ENCODE results near the gene BCO1.

BCO1 gene

DNA sequence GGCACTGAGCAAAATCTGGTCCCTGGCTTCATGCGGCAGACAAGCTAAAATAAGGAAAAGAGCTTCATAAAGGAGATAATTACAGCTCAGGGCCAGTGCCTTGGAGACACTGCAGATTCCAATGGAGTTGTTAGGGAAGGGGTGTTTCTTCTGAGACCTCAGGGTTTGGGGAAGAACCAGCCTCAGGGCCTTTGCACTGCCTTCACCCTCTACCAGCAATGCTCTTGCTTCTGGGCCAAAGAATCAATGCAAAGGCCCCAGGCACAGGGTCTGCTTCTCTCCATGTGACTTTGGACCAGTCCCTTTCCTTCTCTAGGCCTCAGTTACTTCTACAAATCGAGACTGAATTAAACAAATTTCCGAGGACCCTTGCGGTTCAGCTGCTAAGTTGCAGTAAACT lies 40.0 kb downstream of the BCO1 start:
- H3K4me2 ChIP-seq (ENCODE audit: low read length): no peak overlapping the region
- H3K4me3 ChIP-seq (ENCODE audit: low read length): no peak overlapping the region
- no peaks in the 10 kb centered on the region for H3K36me3 ChIP-seq (ENCODE audit: insufficient read depth, low read length)

DNA sequence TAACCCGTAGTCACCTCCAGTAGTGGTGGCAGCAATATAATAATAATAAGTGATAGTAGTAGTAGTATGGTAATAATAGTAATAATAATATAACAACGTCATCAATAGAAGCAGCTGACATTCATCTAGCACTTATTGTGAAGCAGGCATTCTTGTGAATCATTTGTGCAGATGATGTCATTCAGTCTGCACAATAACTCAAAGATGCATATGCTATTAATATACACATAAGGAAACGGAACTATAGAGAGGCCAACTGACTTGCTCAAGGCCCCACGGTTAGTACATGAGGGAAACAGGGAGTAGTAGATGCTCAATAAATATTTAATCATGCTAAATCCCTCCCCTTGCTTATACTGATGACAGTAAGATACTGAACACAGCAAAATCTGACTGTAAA lies 40.9 kb downstream of the BCO1 start:
- Histone ChIP-seq H3K27me3 (ENCODE audit: control insufficient read depth, insufficient read depth, low read length) (peaks cover 8% of the 10 kb centered on the region), H3K4me1 (ENCODE audit: control insufficient read depth, insufficient read depth, low read length) (no peaks in the 10 kb centered on the region), H3K4me3 (ENCODE audit: low read length) (no peak overlapping the region), H3K36me3 (ENCODE audit: insufficient read depth, low read length) (no peaks in the 10 kb centered on the region), H3K4me2 (ENCODE audit: low read length) (no peak overlapping the region), H3K9ac (ENCODE audit: low read depth, low read length) (no peak overlapping the region), H3K9me3 (replicated peaks; ENCODE audit: low read length) (no peaks in the 10 kb centered on the region)

More for the DNA sequence above, 40.0 kb downstream of the BCO1 start:
- no peaks in the 10 kb centered on the region for H3K4me1 ChIP-seq (ENCODE audit: control insufficient read depth, insufficient read depth, low read length)
- H3K9ac ChIP-seq (ENCODE audit: low read depth, low read length): no peak overlapping the region
- H3K27me3 ChIP-seq (ENCODE audit: control insufficient read depth, insufficient read depth, low read length): peaks cover 12% of the 10 kb centered on the region
- no peaks in the 10 kb centered on the region for H3K9me3 ChIP-seq (replicated peaks; ENCODE audit: low read length)

DNA sequence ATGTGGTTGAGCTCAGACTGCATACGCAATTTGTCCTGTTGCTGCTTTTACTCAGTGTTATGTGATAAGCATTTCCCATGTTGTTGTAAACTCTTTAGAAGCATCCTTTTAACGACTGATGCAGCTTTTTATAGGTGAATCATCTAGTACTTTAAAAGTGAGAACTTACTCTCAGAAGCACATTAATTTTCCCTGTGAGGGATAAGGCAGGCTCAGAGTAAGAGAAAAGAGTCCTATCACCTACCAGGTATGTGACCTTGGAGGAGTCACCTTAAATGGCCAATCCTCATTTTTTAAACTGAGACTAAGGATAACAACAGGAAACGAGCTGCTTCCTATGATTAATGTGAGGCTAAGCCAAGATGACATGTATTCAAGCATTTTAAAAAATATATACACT lies 41.9 kb downstream of the BCO1 start:
- peaks cover 8% of the 10 kb centered on the region for H3K27me3 ChIP-seq (ENCODE audit: control insufficient read depth, insufficient read depth, low read length)
- no peaks in the 10 kb centered on the region for H3K4me1 ChIP-seq (ENCODE audit: control insufficient read depth, insufficient read depth, low read length)
- no peak overlapping the region for H3K4me2 ChIP-seq (ENCODE audit: low read length)

DNA sequence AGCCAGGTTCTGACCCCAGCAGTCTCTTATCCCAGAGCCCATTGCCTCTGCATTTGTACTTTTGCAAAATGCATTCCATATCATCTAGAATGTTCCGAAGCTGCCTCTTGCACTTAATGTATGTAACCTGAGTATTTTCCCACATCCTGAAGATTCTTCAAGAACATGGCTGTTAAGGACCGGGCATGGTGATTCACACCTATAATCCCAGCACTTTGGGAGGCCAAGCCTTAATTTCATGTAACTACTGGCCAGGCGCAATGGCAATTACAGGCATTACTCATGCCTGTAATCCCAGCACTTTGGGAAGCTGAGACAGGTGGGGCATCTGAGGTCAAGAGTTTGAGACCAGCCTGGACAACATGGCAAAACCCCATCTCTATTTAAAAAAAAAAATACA lies 44.6 kb downstream of the BCO1 start:
- no peaks in the 10 kb centered on the region for H3K9me3 ChIP-seq (replicated peaks; ENCODE audit: low read length)
- no peak overlapping the region for H3K4me3 ChIP-seq (ENCODE audit: low read length)
- H3K36me3 ChIP-seq (ENCODE audit: insufficient read depth, low read length): no peaks in the 10 kb centered on the region
- H3K4me2 ChIP-seq (ENCODE audit: low read length): no peak overlapping the region
- no peak overlapping the region for H3K9ac ChIP-seq (ENCODE audit: low read depth, low read length)
- H3K4me1 ChIP-seq (ENCODE audit: control insufficient read depth, insufficient read depth, low read length): no peaks in the 10 kb centered on the region
- peaks cover 3% of the 10 kb centered on the region for H3K27me3 ChIP-seq (ENCODE audit: control insufficient read depth, insufficient read depth, low read length)

More for the DNA sequence above, 41.9 kb downstream of the BCO1 start:
- Histone ChIP-seq H3K9me3 (replicated peaks; ENCODE audit: low read length) (no peaks in the 10 kb centered on the region), H3K4me3 (ENCODE audit: low read length) (no peak overlapping the region), H3K36me3 (ENCODE audit: insufficient read depth, low read length) (no peaks in the 10 kb centered on the region), H3K9ac (ENCODE audit: low read depth, low read length) (no peak overlapping the region)

DNA sequence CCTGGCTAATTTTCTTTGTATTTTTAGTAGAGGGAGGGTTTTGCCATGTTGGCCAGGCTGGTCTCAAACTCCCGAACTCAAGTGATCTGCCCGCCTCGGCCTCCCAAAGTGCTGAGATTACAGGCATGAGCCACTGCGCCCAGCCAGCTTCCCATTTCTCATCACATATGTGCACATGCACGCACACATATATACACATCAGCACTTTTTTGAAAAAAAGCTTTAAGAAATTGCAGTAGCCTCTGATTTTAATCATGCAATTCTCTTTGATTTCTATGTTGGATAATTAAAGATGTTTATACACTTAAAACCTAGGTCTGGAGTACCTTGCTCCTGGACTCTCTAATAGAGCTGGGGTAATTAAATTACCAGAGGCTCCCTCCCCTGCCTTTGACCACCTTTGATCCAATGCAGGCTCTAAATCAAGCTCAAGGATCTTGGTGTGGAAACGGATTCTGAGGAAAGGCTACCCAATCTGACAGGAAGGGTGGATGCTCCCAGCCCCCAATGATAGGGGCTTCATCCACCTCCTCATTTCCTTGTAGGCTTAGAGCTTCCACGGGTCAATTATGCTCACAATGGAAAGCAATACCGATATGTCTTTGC lies 46.6 kb downstream of the BCO1 start:
- no peaks in the 10 kb centered on the region for H3K9me3 ChIP-seq (replicated peaks; ENCODE audit: low read length)
- H3K36me3 ChIP-seq (ENCODE audit: insufficient read depth, low read length): no peaks in the 10 kb centered on the region
- H3K4me2 ChIP-seq (ENCODE audit: low read length): no peak overlapping the region
- no peak overlapping the region for H3K9ac ChIP-seq (ENCODE audit: low read depth, low read length)
- H3K27me3 ChIP-seq (ENCODE audit: control insufficient read depth, insufficient read depth, low read length): peaks cover 3% of the 10 kb centered on the region
- no peak overlapping the region for H3K4me3 ChIP-seq (ENCODE audit: low read length)
- H3K4me1 ChIP-seq (ENCODE audit: control insufficient read depth, insufficient read depth, low read length): no peaks in the 10 kb centered on the region

- Histone ChIP-seq H3K9ac (ENCODE audit: low read depth, low read length) (no peak overlapping the region), H3K4me3 (ENCODE audit: low read length) (no peak overlapping the region), H3K4me2 (ENCODE audit: low read length) (no peak overlapping the region), H3K4me1 (ENCODE audit: control insufficient read depth, insufficient read depth, low read length) (no peaks in the 10 kb centered on the region), H3K27me3 (ENCODE audit: control insufficient read depth, insufficient read depth, low read length) (peaks cover 7% of the 10 kb centered on the region), H3K9me3 (replicated peaks; ENCODE audit: low read length) (no peaks in the 10 kb centered on the region), H3K36me3 (ENCODE audit: insufficient read depth, low read length) (no peaks in the 10 kb centered on the region)
Measured at GRCh38 chr16:81286190-81286589, 47.7 kb downstream of the BCO1 start.

GRCh38 chr16:81291117-81291516 lies 52.6 kb downstream of the BCO1 start:
- Histone ChIP-seq H3K4me2 (ENCODE audit: low read length) (no peak overlapping the region), H3K9me3 (replicated peaks; ENCODE audit: low read length) (no peaks in the 10 kb centered on the region), H3K4me1 (ENCODE audit: control insufficient read depth, insufficient read depth, low read length) (no peaks in the 10 kb centered on the region), H3K9ac (ENCODE audit: low read depth, low read length) (no peak overlapping the region), H3K4me3 (ENCODE audit: low read length) (no peak overlapping the region), H3K27me3 (ENCODE audit: control insufficient read depth, insufficient read depth, low read length) (peaks cover 15% of the 10 kb centered on the region), H3K36me3 (ENCODE audit: insufficient read depth, low read length) (no peaks in the 10 kb centered on the region)

DNA sequence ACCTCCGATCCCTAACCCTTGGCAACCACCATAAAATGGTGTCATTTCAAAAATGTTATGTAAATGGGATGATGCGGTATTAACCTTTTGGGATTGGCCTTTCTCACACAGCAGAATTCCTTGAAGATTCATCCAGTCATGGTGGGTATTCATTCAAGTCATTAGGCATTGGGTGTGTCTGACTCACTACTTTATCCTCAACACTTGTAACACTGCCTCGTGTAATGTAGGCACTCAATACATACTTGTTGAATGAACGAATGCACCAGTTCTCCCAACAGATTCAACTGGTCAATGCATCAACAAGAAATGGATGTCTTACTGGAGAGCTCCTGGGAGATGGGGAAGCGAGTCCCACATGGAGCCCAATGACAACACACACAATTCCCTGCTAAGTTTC lies 54.4 kb downstream of the BCO1 start:
- no peak overlapping the region for H3K4me2 ChIP-seq (ENCODE audit: low read length)
- no peaks in the 10 kb centered on the region for H3K9me3 ChIP-seq (replicated peaks; ENCODE audit: low read length)
- H3K9ac ChIP-seq (ENCODE audit: low read depth, low read length): no peak overlapping the region
- H3K36me3 ChIP-seq (ENCODE audit: insufficient read depth, low read length): no peaks in the 10 kb centered on the region
- no peaks in the 10 kb centered on the region for H3K4me1 ChIP-seq (ENCODE audit: control insufficient read depth, insufficient read depth, low read length)
- peaks cover 16% of the 10 kb centered on the region for H3K27me3 ChIP-seq (ENCODE audit: control insufficient read depth, insufficient read depth, low read length)
- H3K4me3 ChIP-seq (ENCODE audit: low read length): no peak overlapping the region

- no peaks in the 10 kb centered on the region for H3K9me3 ChIP-seq (replicated peaks; ENCODE audit: low read length)
- H3K4me1 ChIP-seq (ENCODE audit: control insufficient read depth, insufficient read depth, low read length): no peaks in the 10 kb centered on the region
- no peak overlapping the region for H3K4me3 ChIP-seq (ENCODE audit: low read length)
- peaks cover 20% of the 10 kb centered on the region for H3K27me3 ChIP-seq (ENCODE audit: control insufficient read depth, insufficient read depth, low read length)
- no peak overlapping the region for H3K9ac ChIP-seq (ENCODE audit: low read depth, low read length)
- no peak overlapping the region for H3K4me2 ChIP-seq (ENCODE audit: low read length)
- no peaks in the 10 kb centered on the region for H3K36me3 ChIP-seq (ENCODE audit: insufficient read depth, low read length)
Measured at GRCh38 chr16:81293909-81294802, 55.7 kb downstream of the BCO1 start.

DNA sequence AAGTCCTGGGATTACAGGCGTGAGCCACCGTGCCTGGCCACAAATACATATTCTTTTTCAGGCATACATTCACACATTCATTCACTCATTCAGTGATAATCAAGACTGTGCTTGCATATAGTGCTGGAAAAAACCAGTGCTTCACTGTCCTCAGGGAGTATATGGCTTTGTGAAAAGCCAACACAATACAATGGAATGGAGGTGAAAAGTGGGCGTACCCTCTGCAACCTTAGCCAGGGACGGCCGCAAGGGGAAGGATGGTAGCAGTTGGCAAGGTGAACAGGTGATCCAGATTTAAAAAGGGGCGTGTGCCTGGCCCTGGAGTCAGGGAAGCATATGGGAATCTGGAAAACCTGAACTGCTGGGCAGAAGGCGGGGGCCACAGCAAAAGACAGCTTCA lies 58.1 kb downstream of the BCO1 start:
- Histone ChIP-seq H3K9ac (ENCODE audit: low read depth, low read length) (no peak overlapping the region), H3K4me1 (ENCODE audit: control insufficient read depth, insufficient read depth, low read length) (no peaks in the 10 kb centered on the region), H3K9me3 (replicated peaks; ENCODE audit: low read length) (no peaks in the 10 kb centered on the region), H3K4me3 (ENCODE audit: low read length) (no peak overlapping the region), H3K27me3 (ENCODE audit: control insufficient read depth, insufficient read depth, low read length) (peaks cover 16% of the 10 kb centered on the region), H3K4me2 (ENCODE audit: low read length) (no peak overlapping the region), H3K36me3 (ENCODE audit: insufficient read depth, low read length) (no peaks in the 10 kb centered on the region)

DNA sequence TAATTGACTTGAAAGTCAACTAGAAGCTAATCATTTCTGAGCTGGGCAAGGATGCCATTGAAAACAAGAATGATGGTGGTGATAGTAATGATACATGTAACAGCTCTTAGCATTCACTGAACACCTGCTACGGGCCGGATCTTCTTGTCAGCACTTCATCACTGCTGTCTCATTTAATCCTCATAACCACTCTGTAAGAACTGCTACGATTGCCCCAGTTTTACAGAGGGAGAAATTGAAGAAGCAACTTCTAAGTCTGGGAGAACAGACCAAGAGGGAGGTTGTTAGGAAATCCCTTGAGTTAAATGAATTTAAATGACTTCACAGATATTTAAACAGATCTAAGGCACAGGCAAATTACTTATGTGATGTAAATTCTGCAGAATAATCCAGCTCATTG lies 69.3 kb downstream of the BCO1 start:
- H3K36me3 ChIP-seq (ENCODE audit: insufficient read depth, low read length): no peaks in the 10 kb centered on the region
- H3K4me2 ChIP-seq (ENCODE audit: low read length): no peak overlapping the region
- no peaks in the 10 kb centered on the region for H3K9me3 ChIP-seq (replicated peaks; ENCODE audit: low read length)
- no peaks in the 10 kb centered on the region for H3K27me3 ChIP-seq (ENCODE audit: control insufficient read depth, insufficient read depth, low read length)
- H3K4me1 ChIP-seq (ENCODE audit: control insufficient read depth, insufficient read depth, low read length): no peaks in the 10 kb centered on the region
- H3K9ac ChIP-seq (ENCODE audit: low read depth, low read length): no peak overlapping the region
- no peak overlapping the region for H3K4me3 ChIP-seq (ENCODE audit: low read length)
